WTC11 (cell line): ENCODE results near the gene SYPL1. TPM values are rescaled to one million over a fixed set of nuclear protein-coding genes. Genes with fewer than 3 reads are reported as not detected.

ENCODE experiments used
- ATAC-seq: fragments of 200-7000 bp; cut with Tn5 transposase; 2 replicates; pipeline ENCODE4 v1.10.0; 2021; ENCODE audit warnings: mild to moderate bottlenecking, moderate library complexity
- CTCF ChIA-PET: fragments of 300-600 bp; sonication (Branson Sonifier 250); formaldehyde crosslinking; loops from one replicate; lab custom pipeline; 2021; ENCODE audit warnings: antibody characterized with exemption; lab: Charles Lee
- POLR2A ChIA-PET: fragments of 350-600 bp; sonication (Branson Sonifier 250); formaldehyde crosslinking; loops from one replicate; lab custom pipeline; 2021; ENCODE audit warnings: antibody characterized with exemption; lab: Charles Lee
- DNase-seq: peaks from one replicate; pipeline ENCODE4 v3.0.0; 2021; ENCODE audit warnings: low spot score
- H3K27ac Mint-ChIP-seq: 2 replicates; pipeline ENCODE4 v1.8.0; 2021; ENCODE audit warnings: mixed read lengths
- H3K27me3 Mint-ChIP-seq: 2 replicates; pipeline ENCODE4 v1.8.0; 2021; ENCODE audit warnings: low read depth, mild to moderate bottlenecking, moderate library complexity, mixed read lengths
- H3K36me3 Mint-ChIP-seq: 2 replicates; pipeline ENCODE4 v1.8.0; 2021; ENCODE audit warnings: mixed read lengths
- H3K4me1 Mint-ChIP-seq: 2 replicates; pipeline ENCODE4 v1.8.0; 2022; ENCODE audit warnings: mixed read lengths
- H3K4me3 Mint-ChIP-seq: 2 replicates; pipeline ENCODE4 v1.8.0; 2021; ENCODE audit warnings: mild to moderate bottlenecking, moderate library complexity, mixed read lengths
- H3K9me3 Mint-ChIP-seq: 2 replicates; pipeline ENCODE4 v1.8.0; 2021; ENCODE audit warnings: mixed read lengths
- ELF4 ChIP-seq: sonication (generic); formaldehyde crosslinking; IDR thresholded peaks from 2 replicates; pipeline ENCODE4 v1.8.1; 2022; ENCODE audit warnings: low read depth, mild to moderate bottlenecking, moderate library complexity, missing genetic modification reagents
- GABPB1 ChIP-seq: sonication (generic); formaldehyde crosslinking; IDR thresholded peaks from 2 replicates; pipeline ENCODE4 v1.8.1; 2023; ENCODE audit warnings: mild to moderate bottlenecking, missing genetic modification reagents
- HMGA2 ChIP-seq: fragments of 250-450 bp; sonication (Bioruptor Pico); IDR thresholded peaks from 2 replicates; pipeline ENCODE4 v1.4.0; 2021; ENCODE audit warnings: mild to moderate bottlenecking, moderate library complexity
- OVOL2 ChIP-seq: fragments of 250-450 bp; sonication (Bioruptor Pico); IDR thresholded peaks from 2 replicates; pipeline ENCODE4 v1.9.0; 2021; ENCODE audit warnings: mild to moderate bottlenecking, borderline replicate concordance
- SMAD3 ChIP-seq: sonication (generic); formaldehyde crosslinking; IDR thresholded peaks from 2 replicates; pipeline ENCODE4 v1.8.0; 2022; ENCODE audit warnings: missing genetic modification reagents, mild to moderate bottlenecking, borderline replicate concordance
- SMAD4 ChIP-seq: sonication (generic); formaldehyde crosslinking; IDR thresholded peaks from 2 replicates; pipeline ENCODE4 v1.8.0; 2022; ENCODE audit warnings: mild to moderate bottlenecking, missing genetic modification reagents
- ZNF232 ChIP-seq: sonication (generic); formaldehyde crosslinking; IDR thresholded peaks from 2 replicates; pipeline ENCODE4 v1.8.0; 2022; ENCODE audit warnings: mild to moderate bottlenecking, missing genetic modification reagents
- ZNF263 ChIP-seq: sonication (generic); formaldehyde crosslinking; IDR thresholded peaks from 2 replicates; pipeline ENCODE4 v1.8.1; 2022; ENCODE audit warnings: low read depth, mild to moderate bottlenecking, moderate library complexity, missing genetic modification reagents
- total RNA-seq: library from RNA; stranded (reverse); gene quantifications from 3 replicates; pipeline ENCODE4 v1.2.3, GENCODE V29; 2021
- TF ChIP-seq, protein P1 (sequence below): fragments of 200-600 bp; IDR thresholded peaks from 2 replicates; pipeline ENCODE4 v1.8.0; 2022; ENCODE audit warnings: antibody characterized with exemption
- TF ChIP-seq, protein P2 (sequence below): sonication (generic); formaldehyde crosslinking; IDR thresholded peaks from 2 replicates; pipeline ENCODE4 v1.8.0; 2022; ENCODE audit warnings: missing genetic modification reagents
- TF ChIP-seq, protein P3 (sequence below): fragments of 250-450 bp; sonication (Bioruptor Pico); IDR thresholded peaks from 2 replicates; pipeline ENCODE4 v1.9.0; 2021; ENCODE audit warnings: moderate library complexity, mild to moderate bottlenecking, inconsistent platforms, borderline replicate concordance
- TF ChIP-seq, protein P4 (sequence below): sonication (generic); formaldehyde crosslinking; conservative IDR thresholded peaks from 2 replicates; pipeline ENCODE4 v1.8.1; 2023; ENCODE audit warnings: mild to moderate bottlenecking, low read depth, missing genetic modification reagents, moderate library complexity
- TF ChIP-seq, protein P5 (sequence below): sonication (generic); formaldehyde crosslinking; IDR thresholded peaks from 2 replicates; pipeline ENCODE4 v1.8.1; 2022; ENCODE audit warnings: missing genetic modification reagents, borderline replicate concordance
- TF ChIP-seq, protein P6 (sequence below): sonication (generic); formaldehyde crosslinking; IDR thresholded peaks from 2 replicates; pipeline ENCODE4 v1.8.1; 2023; ENCODE audit warnings: mild to moderate bottlenecking, missing genetic modification reagents, moderate library complexity
- TF ChIP-seq, protein P7 (sequence below): sonication (generic); formaldehyde crosslinking; IDR thresholded peaks from 2 replicates; pipeline ENCODE4 v1.8.1; 2023; ENCODE audit warnings: mild to moderate bottlenecking, missing genetic modification reagents, borderline replicate concordance
- TF ChIP-seq, protein P8 (sequence below): fragments of 250-450 bp; sonication (Bioruptor Pico); IDR thresholded peaks from 2 replicates; pipeline ENCODE4 v1.8.0; 2021; ENCODE audit warnings: mild to moderate bottlenecking
- TF ChIP-seq, protein P9 (sequence below): sonication (generic); formaldehyde crosslinking; IDR thresholded peaks from 2 replicates; pipeline ENCODE4 v1.8.1; 2022; ENCODE audit warnings: mild to moderate bottlenecking, moderate library complexity, missing genetic modification reagents

SYPL1 gene
- total RNA-seq, 1 experiment from 2014 or later, result 54.8 TPM

DNA sequence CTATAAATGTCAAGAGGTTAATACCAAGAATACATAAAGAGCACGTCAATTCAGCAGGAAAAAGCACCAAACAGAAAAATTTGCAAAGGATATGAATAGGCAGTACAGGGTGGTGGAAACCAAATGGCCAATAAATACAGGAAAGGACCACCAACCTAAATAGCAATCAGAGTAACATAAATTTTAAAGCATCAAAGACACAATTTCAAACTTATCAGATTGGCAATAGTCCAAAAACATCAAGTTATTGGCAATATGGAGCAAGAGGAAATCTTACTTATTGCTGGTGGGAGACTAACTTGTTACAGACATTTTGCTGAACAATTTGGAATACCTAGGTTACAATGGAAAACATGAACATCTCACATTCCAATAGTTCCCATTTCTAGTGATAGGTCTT lies 24.1 kb downstream of the SYPL1 start (continued):
- TF ChIP-seq, protein P1, sequence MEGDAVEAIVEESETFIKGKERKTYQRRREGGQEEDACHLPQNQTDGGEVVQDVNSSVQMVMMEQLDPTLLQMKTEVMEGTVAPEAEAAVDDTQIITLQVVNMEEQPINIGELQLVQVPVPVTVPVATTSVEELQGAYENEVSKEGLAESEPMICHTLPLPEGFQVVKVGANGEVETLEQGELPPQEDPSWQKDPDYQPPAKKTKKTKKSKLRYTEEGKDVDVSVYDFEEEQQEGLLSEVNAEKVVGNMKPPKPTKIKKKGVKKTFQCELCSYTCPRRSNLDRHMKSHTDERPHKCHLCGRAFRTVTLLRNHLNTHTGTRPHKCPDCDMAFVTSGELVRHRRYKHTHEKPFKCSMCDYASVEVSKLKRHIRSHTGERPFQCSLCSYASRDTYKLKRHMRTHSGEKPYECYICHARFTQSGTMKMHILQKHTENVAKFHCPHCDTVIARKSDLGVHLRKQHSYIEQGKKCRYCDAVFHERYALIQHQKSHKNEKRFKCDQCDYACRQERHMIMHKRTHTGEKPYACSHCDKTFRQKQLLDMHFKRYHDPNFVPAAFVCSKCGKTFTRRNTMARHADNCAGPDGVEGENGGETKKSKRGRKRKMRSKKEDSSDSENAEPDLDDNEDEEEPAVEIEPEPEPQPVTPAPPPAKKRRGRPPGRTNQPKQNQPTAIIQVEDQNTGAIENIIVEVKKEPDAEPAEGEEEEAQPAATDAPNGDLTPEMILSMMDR, result no peak
- no peak for TF ChIP-seq ELF4 (CRISPR knock-in tag)
- TF ChIP-seq, protein P2, sequence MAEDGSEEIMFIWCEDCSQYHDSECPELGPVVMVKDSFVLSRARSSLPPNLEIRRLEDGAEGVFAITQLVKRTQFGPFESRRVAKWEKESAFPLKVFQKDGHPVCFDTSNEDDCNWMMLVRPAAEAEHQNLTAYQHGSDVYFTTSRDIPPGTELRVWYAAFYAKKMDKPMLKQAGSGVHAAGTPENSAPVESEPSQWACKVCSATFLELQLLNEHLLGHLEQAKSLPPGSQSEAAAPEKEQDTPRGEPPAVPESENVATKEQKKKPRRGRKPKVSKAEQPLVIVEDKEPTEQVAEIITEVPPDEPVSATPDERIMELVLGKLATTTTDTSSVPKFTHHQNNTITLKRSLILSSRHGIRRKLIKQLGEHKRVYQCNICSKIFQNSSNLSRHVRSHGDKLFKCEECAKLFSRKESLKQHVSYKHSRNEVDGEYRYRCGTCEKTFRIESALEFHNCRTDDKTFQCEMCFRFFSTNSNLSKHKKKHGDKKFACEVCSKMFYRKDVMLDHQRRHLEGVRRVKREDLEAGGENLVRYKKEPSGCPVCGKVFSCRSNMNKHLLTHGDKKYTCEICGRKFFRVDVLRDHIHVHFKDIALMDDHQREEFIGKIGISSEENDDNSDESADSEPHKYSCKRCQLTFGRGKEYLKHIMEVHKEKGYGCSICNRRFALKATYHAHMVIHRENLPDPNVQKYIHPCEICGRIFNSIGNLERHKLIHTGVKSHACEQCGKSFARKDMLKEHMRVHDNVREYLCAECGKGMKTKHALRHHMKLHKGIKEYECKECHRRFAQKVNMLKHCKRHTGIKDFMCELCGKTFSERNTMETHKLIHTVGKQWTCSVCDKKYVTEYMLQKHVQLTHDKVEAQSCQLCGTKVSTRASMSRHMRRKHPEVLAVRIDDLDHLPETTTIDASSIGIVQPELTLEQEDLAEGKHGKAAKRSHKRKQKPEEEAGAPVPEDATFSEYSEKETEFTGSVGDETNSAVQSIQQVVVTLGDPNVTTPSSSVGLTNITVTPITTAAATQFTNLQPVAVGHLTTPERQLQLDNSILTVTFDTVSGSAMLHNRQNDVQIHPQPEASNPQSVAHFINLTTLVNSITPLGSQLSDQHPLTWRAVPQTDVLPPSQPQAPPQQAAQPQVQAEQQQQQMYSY (CRISPR knock-in tag), result no peak

DNA sequence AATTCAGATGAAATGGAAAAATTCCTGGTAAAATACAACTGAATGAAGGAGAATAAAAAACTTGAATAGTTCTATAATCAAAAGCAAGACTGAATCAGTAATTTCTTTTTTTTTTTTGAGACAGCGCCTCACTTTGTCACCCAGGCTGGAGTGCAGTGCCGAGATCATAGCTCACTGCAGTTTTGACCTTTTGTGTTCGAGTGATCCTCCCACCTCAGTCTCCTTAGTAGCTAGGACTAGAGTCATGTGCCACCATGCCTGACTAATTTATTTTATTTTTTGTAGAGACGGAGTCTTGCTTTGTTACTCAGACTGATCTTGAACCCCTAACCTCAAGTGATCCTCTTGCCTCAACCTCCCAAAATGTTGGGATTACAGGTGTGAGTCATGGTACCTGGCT lies 26.1 kb downstream of the SYPL1 start:
- H3K36me3 Mint-ChIP-seq, result peaks cover 15% of the 10 kb centered on the region
- peaks cover 9% of the 10 kb centered on the region; the same call in 1 of the 2 replicates for H3K4me1 Mint-ChIP-seq
- H3K27me3 Mint-ChIP-seq, result no peaks in the 10 kb centered on the region
- no peak overlapping the region for H3K4me3 Mint-ChIP-seq
- ChIA-PET CTCF (interaction anchor here (1.4 kb wide), 1 partner anchor 68 kb away, joined by 8 read pairs; no protein-coding TSS in a partner anchor), POLR2A (no interaction called here)
- no peak overlapping the region for H3K27ac Mint-ChIP-seq
- no peaks in the 10 kb centered on the region for H3K9me3 Mint-ChIP-seq
- DNase-seq, result no peak
- no peak for ATAC-seq
- TF ChIP-seq SMAD4 (CRISPR knock-in tag), result no peak
- TF ChIP-seq, protein P3, sequence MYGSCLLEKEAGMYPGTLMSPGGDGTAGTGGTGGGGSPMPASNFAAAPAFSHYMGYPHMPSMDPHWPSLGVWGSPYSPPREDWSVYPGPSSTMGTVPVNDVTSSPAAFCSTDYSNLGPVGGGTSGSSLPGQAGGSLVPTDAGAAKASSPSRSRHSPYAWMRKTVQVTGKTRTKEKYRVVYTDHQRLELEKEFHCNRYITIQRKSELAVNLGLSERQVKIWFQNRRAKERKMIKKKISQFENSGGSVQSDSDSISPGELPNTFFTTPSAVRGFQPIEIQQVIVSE (CRISPR knock-in tag), result no peak
- TF ChIP-seq ZNF263 (CRISPR knock-in tag), result no peak
- TF ChIP-seq, protein P4, sequence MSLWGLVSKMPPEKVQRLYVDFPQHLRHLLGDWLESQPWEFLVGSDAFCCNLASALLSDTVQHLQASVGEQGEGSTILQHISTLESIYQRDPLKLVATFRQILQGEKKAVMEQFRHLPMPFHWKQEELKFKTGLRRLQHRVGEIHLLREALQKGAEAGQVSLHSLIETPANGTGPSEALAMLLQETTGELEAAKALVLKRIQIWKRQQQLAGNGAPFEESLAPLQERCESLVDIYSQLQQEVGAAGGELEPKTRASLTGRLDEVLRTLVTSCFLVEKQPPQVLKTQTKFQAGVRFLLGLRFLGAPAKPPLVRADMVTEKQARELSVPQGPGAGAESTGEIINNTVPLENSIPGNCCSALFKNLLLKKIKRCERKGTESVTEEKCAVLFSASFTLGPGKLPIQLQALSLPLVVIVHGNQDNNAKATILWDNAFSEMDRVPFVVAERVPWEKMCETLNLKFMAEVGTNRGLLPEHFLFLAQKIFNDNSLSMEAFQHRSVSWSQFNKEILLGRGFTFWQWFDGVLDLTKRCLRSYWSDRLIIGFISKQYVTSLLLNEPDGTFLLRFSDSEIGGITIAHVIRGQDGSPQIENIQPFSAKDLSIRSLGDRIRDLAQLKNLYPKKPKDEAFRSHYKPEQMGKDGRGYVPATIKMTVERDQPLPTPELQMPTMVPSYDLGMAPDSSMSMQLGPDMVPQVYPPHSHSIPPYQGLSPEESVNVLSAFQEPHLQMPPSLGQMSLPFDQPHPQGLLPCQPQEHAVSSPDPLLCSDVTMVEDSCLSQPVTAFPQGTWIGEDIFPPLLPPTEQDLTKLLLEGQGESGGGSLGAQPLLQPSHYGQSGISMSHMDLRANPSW, result no peak
- TF ChIP-seq HMGA2 (CRISPR knock-in tag), result no peak
- TF ChIP-seq, protein P5, sequence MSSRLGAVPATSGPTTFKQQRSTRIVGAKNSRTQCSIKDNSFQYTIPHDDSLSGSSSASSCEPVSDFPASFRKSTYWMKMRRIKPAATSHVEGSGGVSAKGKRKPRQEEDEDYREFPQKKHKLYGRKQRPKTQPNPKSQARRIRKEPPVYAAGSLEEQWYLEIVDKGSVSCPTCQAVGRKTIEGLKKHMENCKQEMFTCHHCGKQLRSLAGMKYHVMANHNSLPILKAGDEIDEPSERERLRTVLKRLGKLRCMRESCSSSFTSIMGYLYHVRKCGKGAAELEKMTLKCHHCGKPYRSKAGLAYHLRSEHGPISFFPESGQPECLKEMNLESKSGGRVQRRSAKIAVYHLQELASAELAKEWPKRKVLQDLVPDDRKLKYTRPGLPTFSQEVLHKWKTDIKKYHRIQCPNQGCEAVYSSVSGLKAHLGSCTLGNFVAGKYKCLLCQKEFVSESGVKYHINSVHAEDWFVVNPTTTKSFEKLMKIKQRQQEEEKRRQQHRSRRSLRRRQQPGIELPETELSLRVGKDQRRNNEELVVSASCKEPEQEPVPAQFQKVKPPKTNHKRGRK (CRISPR knock-in tag), result no peak
- TF ChIP-seq, protein P6, sequence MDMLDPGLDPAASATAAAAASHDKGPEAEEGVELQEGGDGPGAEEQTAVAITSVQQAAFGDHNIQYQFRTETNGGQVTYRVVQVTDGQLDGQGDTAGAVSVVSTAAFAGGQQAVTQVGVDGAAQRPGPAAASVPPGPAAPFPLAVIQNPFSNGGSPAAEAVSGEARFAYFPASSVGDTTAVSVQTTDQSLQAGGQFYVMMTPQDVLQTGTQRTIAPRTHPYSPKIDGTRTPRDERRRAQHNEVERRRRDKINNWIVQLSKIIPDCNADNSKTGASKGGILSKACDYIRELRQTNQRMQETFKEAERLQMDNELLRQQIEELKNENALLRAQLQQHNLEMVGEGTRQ (CRISPR knock-in tag), result no peak
- TF ChIP-seq SMAD3 (CRISPR knock-in tag), result no peak
- TF ChIP-seq, protein P7, sequence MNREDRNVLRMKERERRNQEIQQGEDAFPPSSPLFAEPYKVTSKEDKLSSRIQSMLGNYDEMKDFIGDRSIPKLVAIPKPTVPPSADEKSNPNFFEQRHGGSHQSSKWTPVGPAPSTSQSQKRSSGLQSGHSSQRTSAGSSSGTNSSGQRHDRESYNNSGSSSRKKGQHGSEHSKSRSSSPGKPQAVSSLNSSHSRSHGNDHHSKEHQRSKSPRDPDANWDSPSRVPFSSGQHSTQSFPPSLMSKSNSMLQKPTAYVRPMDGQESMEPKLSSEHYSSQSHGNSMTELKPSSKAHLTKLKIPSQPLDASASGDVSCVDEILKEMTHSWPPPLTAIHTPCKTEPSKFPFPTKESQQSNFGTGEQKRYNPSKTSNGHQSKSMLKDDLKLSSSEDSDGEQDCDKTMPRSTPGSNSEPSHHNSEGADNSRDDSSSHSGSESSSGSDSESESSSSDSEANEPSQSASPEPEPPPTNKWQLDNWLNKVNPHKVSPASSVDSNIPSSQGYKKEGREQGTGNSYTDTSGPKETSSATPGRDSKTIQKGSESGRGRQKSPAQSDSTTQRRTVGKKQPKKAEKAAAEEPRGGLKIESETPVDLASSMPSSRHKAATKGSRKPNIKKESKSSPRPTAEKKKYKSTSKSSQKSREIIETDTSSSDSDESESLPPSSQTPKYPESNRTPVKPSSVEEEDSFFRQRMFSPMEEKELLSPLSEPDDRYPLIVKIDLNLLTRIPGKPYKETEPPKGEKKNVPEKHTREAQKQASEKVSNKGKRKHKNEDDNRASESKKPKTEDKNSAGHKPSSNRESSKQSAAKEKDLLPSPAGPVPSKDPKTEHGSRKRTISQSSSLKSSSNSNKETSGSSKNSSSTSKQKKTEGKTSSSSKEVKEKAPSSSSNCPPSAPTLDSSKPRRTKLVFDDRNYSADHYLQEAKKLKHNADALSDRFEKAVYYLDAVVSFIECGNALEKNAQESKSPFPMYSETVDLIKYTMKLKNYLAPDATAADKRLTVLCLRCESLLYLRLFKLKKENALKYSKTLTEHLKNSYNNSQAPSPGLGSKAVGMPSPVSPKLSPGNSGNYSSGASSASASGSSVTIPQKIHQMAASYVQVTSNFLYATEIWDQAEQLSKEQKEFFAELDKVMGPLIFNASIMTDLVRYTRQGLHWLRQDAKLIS (CRISPR knock-in tag), result no peak
- TF ChIP-seq, protein P8, sequence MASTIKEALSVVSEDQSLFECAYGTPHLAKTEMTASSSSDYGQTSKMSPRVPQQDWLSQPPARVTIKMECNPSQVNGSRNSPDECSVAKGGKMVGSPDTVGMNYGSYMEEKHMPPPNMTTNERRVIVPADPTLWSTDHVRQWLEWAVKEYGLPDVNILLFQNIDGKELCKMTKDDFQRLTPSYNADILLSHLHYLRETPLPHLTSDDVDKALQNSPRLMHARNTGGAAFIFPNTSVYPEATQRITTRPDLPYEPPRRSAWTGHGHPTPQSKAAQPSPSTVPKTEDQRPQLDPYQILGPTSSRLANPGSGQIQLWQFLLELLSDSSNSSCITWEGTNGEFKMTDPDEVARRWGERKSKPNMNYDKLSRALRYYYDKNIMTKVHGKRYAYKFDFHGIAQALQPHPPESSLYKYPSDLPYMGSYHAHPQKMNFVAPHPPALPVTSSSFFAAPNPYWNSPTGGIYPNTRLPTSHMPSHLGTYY, result no peak
- TF ChIP-seq, protein P9, sequence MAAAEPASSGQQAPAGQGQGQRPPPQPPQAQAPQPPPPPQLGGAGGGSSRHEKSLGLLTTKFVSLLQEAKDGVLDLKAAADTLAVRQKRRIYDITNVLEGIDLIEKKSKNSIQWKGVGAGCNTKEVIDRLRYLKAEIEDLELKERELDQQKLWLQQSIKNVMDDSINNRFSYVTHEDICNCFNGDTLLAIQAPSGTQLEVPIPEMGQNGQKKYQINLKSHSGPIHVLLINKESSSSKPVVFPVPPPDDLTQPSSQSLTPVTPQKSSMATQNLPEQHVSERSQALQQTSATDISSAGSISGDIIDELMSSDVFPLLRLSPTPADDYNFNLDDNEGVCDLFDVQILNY (CRISPR knock-in tag), result no peak
- TF ChIP-seq GABPB1, result no peak
- no peak for TF ChIP-seq ZNF232
- no peak for TF ChIP-seq OVOL2 (CRISPR knock-in tag)
